ENCODE data around the gene SUSD3. TPM values are rescaled to one million over a fixed set of nuclear protein-coding genes. Genes with fewer than 3 reads are reported as not detected.

SUSD3 gene
- total and polyA plus RNA-seq, 2 of the 8 experiments (the other 6 are each of a cell fraction or from before 2014, with no cell fraction given): 5.5 to 35.4 TPM

GRCh38 chr9:93107825-93108161 is 49.3 kb downstream of the SUSD3 start (continued):
- TF ChIP-seq CHD7 (IDR thresholded peaks at IDR 0.05; ENCODE audit: insufficient replicate concordance, low read length): no peak
- no peak for TF ChIP-seq GABPA (IDR thresholded peaks at IDR 0.05; ENCODE audit: borderline replicate concordance, insufficient read depth, low read length)
- no peak for TF ChIP-seq BCL11A (IDR thresholded peaks at IDR 0.05; ENCODE audit: low read depth in 2 of 2, low read length in 2 of 2)
- no peak for TF ChIP-seq POLR2A (IDR thresholded peaks at IDR 0.05; ENCODE audit: control extremely low read depth in 1 of 2, low read depth in 2 of 2, low read length in 2 of 2)
- TF ChIP-seq GTF2F1 (IDR thresholded peaks at IDR 0.05; ENCODE audit: borderline replicate concordance, low read depth, low read length): no peak

Data from H1 (cell line).